Choroid plexus epithelial cell (primary cell): ENCODE data around the gene RAB40C.
"Not testable (repeated sequence)": the region's sequence is repeated elsewhere in the genome, so short reads cannot be mapped to it uniquely, and the experiment has no call there.

Source experiments
- DNase-seq: peaks from one replicate; pipeline ENCODE4 v3.0.0-alpha.2; 2010; ENCODE audit warnings: low read depth
- H3K4me3 ChIP-seq: 2 replicates; pipeline ENCODE4 v1.5.1; 2011; ENCODE audit warnings: low read depth, mild to moderate bottlenecking, control low read depth, low read length, moderate library complexity
- CTCF ChIP-seq: conservative IDR thresholded peaks from 2 replicates; pipeline ENCODE4 v1.5.1; 2011; ENCODE audit warnings: low read depth, mild to moderate bottlenecking, control low read depth, inconsistent platforms, low read length, moderate library complexity

RAB40C gene

GRCh38 chr16:593406-593805 lies 3.5 kb downstream of the RAB40C start:
- TF ChIP-seq CTCF: no peak
- no peak for DNase-seq
- H3K4me3 ChIP-seq: no peak overlapping the region

GRCh38 chr16:593807-594206 lies 3.9 kb downstream of the RAB40C start:
- no peak for DNase-seq
- no peak for TF ChIP-seq CTCF
- H3K4me3 ChIP-seq: no peak overlapping the region

- H3K4me3 ChIP-seq: no peak overlapping the region
- no peak for TF ChIP-seq CTCF
- no peak for DNase-seq
These were observed 5.2 kb downstream of the RAB40C start for GRCh38 chr16:595094-595528.

GRCh38 chr16:595942-596735 lies 6.3 kb downstream of the RAB40C start:
- TF ChIP-seq CTCF: no peak
- H3K4me3 ChIP-seq: no peak overlapping the region
- no peak for DNase-seq

- TF ChIP-seq CTCF: no peak
- no peak overlapping the region for H3K4me3 ChIP-seq
- DNase-seq: no peak
These were observed 6.8 kb downstream of the RAB40C start for GRCh38 chr16:596736-597060.

- DNase-seq, H3K4me3 ChIP-seq: not testable (repeated sequence)
These were observed 7.8 kb downstream of the RAB40C start for GRCh38 chr16:597655-598054.

GRCh38 chr16:598823-599739 lies 9.2 kb downstream of the RAB40C start:
- no peak overlapping the region for H3K4me3 ChIP-seq
- no peak for TF ChIP-seq CTCF
- no peak for DNase-seq
